Duodenal mucosa (tissue), 2 donors: ENCODE data around the gene USF1.
"Not testable (repeated sequence)": the region's sequence is repeated elsewhere in the genome, so short reads cannot be mapped to it uniquely, and the experiment has no call there.

Experiments
- H3K27ac ChIP-seq: one replicate; pipeline ENCODE4 v1.7.0; 2013; ENCODE audit warnings: low read depth, low read length
- H3K27me3 ChIP-seq, 2 donors: one replicate each; pipeline ENCODE4 v1.7.0; 2013; ENCODE audit warnings: low read length in 2 of 2, control low read depth in 1 of 2; ENCODE audit not compliant: insufficient read depth in 2 of 2, control insufficient read depth in 1 of 2
- H3K36me3 ChIP-seq, 2 donors: one replicate each; pipeline ENCODE4 v1.7.0; 2013; ENCODE audit warnings: low read length in 2 of 2, control low read depth in 1 of 2; ENCODE audit not compliant: insufficient read depth in 2 of 2, control insufficient read depth in 1 of 2
- H3K4me1 ChIP-seq, 2 donors: one replicate each; pipeline ENCODE4 v1.7.0; 2013; ENCODE audit warnings: low read length in 2 of 2, control low read depth in 1 of 2; ENCODE audit not compliant: insufficient read depth in 2 of 2, control insufficient read depth in 1 of 2
- H3K4me3 ChIP-seq, 2 donors: one replicate each; pipeline ENCODE4 v1.7.0; 2013; ENCODE audit warnings: low read length in 2 of 2, low read depth in 1 of 2
- H3K9ac ChIP-seq, 2 donors: one replicate each; pipeline ENCODE4 v1.7.0; 2013; ENCODE audit warnings: low read length in 2 of 2, low read depth in 1 of 2
- H3K9me3 ChIP-seq, 2 donors: one replicate each; pipeline ENCODE4 v1.7.0; 2013; ENCODE audit warnings: low read length in 2 of 2, control low read depth in 1 of 2; ENCODE audit not compliant: control insufficient read depth in 1 of 2

The USF1 gene

DNA sequence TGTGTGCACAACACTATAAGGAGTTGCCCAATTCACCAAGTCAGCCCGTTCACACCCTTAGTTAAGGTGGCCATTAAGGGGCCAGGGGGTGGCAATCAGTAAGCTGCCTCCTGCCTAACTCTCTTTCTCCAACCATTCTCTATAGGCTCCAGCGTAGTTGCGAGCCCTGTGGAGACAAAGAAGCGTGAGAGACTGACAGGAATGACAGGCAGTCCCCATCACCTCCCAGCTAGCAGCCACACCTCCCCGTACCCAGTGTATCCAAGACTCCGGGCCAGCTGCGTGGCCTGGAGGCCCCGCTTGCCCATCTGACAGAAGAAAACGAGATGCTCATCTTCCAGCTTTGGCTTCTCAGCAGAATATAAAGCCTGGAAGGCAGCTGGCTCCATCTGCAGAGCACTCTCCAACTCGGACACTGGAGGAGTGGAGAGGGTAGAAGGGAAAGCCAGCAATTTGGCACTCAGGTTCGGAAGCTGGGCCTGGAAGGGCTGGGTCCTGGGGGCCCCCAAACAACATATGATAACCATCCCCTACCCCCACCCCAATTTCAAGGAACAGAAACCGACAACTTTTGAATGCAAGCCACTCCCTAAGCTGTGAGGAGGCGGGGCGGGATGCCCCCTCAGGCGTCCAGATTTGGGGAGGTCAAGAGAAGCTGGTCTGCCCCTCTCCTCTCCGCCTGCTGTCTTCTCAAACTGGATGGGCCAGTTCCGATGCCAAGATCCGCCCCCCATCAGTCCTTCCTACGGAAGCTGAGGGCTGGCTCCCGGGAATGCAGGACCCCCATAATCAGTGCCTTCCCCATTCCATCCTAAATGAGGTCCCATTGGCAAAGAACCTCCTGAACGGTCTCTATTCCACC, 7.9 kb downstream of the USF1 start:
- H3K4me3 ChIP-seq, result peak overlapping the region; percentile 77 to 91

DNA sequence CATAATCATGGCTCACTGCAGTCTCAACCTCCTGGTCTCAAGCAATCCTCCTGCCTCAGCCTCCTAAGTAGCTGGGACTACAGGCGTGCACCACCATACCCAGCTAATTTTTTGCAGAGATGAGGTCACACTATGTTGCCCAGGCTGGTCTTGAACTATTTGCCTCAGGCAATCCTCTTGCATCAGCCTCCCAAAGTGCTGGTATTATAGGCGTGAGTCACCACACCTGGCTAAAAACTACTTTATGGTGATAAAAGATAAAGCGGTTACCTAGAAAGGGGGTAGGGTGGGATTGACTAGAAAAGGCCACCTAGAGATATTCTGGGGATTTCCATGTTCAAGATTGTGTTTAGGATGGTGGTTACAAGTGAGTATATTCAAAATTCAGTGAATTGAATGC, 12.0 kb downstream of the USF1 start:
- H3K4me1 ChIP-seq, result peaks cover 0 to 19% of the 10 kb centered on the region in 2 donors
- H3K9me3 ChIP-seq, result no peaks in the 10 kb centered on the region
- H3K4me3 ChIP-seq, result no peak overlapping the region
- H3K36me3 ChIP-seq, result no peaks in the 10 kb centered on the region
- no peaks in the 10 kb centered on the region for H3K27me3 ChIP-seq
- no peak overlapping the region for H3K9ac ChIP-seq
- no peak overlapping the region for H3K27ac ChIP-seq

More for the DNA sequence above, 7.9 kb downstream of the USF1 start:
- Histone ChIP-seq H3K27me3 (no peaks in the 10 kb centered on the region), H3K36me3 (peaks cover 30 to 37% of the 10 kb centered on the region in 2 donors), H3K4me1 (peaks cover 11 to 27% of the 10 kb centered on the region in 2 donors), H3K9ac (peak overlapping the region; percentile 68 to 85), H3K27ac (peak overlapping the region; percentile 71), H3K9me3 (no peaks in the 10 kb centered on the region)

DNA sequence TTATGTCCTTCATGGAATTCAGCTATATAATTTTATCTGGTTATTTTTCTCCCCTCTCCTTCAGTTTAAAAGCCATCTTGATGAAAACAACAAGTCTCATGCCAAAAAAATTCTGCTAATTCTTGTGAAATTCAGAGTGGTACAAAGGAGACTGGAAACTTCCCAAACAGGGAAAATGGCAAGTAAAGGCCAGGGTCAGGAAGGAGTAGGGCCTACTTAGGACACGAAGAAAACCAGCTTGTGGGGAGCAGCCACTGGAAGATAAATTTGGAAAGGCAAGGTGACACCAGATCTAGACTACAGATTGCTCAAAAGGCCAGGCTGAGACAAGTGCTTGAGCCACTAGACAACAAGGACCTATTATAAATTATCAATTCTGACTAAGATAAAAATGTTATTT, 13.4 kb downstream of the USF1 start:
- no peak overlapping the region for H3K27ac ChIP-seq
- H3K4me1 ChIP-seq, result peaks cover 0 to 5% of the 10 kb centered on the region in 2 donors
- H3K9me3 ChIP-seq, result no peaks in the 10 kb centered on the region

DNA sequence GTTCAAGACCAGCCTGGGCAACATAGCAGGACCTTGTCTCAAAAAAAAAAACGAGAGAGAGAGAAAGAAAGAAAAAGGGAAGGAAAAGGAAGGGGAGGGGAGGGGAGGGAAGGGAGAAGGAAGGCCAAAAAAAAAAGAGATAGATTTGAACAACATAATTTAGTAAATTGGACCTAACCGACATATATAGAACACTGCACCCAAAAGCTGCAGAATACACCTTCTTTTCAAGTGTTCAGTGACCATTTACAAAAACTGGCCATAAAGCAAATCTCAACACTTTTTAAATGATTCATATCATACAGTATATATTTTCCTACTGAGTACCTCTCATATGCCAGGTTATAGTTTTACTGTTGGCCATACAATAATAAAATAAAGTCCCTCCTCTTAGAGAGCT, 13.9 kb downstream of the USF1 start:
- Histone ChIP-seq H3K27me3 (no peaks in the 10 kb centered on the region), H3K27ac (no peak overlapping the region), H3K9me3 (no peaks in the 10 kb centered on the region), H3K4me3 (no peak overlapping the region), H3K9ac (no peak overlapping the region), H3K4me1 (no peaks in the 10 kb centered on the region), H3K36me3 (no peaks in the 10 kb centered on the region)

More for the DNA sequence above, 13.4 kb downstream of the USF1 start:
- Histone ChIP-seq H3K36me3 (no peaks in the 10 kb centered on the region), H3K27me3 (no peaks in the 10 kb centered on the region), H3K9ac (no peak overlapping the region), H3K4me3 (no peak overlapping the region)

DNA sequence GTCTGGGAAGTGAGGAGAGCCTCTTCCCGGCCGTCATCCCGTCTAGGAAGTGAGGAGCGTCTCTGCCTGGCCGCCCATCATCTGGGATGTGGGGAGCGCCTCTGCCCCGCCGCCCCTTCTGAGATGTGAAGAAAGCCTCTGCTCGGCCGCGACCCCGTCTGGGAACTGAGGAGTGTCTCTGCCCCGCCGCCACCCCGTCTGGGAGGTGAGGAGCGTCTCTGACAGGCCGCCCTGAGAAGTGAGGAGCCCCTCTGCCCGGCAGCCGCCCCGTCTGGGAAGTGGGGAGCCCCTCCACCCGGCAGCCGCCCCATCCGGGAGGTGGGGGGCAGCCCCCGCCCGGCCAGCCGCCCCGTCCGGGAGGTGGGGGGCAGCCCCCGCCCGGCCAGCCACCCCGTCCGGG, 16.3 kb downstream of the USF1 start:
- not testable (repeated sequence) for H3K9ac ChIP-seq, H3K4me3 ChIP-seq, H3K27ac ChIP-seq, H3K27me3 ChIP-seq, H3K36me3 ChIP-seq, H3K4me1 ChIP-seq, H3K9me3 ChIP-seq

DNA sequence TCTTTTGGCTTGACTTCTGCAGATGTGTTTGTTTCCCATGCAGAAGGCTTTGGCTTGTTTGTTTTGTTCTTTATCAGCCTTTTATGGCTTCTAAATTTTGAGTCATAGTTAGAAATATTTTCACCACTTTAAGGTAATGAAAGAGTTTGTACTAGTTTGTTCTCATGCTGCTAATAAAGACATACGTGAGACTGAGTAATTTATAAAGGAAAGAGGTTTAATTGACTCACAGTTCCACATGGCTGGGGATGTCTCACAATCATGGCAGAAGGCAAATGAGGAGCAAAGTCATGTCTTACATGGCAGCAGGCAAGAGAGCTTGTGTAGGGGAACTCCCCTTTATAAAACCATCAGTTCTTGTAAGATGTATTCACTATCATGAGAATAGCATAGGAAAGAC, 18.8 kb downstream of the USF1 start:
- H3K27ac ChIP-seq, H3K36me3 ChIP-seq, H3K9ac ChIP-seq, H3K4me3 ChIP-seq, H3K27me3 ChIP-seq, H3K9me3 ChIP-seq, H3K4me1 ChIP-seq: not testable (repeated sequence)

DNA sequence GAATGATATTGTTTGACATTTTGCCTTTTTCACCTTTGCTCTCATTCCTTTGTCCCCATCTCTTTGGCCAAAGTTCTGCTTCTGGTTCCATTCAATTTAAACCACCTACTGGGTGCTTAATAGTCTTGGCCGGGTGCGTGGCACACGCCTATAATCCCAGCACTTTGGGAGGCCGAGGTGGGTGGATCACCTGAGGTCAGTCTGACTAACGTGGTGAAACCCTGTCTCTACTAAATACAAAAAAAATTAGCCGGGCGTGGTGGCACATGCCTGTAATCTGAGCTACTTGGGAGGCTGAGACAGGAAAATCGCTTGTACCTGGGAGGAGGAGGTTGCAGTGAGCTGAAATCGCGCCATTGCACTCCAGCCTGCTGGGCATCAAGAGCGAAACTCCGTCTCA, 23.3 kb downstream of the USF1 start:
- H3K27ac ChIP-seq, H3K36me3 ChIP-seq, H3K9me3 ChIP-seq, H3K27me3 ChIP-seq, H3K4me3 ChIP-seq: not testable (repeated sequence)
- Histone ChIP-seq H3K4me1 (peaks cover 27 to 36% of the 10 kb centered on the region in 2 donors), H3K9ac (peak overlapping the region in 1 of 2 donors; percentile 40)

DNA sequence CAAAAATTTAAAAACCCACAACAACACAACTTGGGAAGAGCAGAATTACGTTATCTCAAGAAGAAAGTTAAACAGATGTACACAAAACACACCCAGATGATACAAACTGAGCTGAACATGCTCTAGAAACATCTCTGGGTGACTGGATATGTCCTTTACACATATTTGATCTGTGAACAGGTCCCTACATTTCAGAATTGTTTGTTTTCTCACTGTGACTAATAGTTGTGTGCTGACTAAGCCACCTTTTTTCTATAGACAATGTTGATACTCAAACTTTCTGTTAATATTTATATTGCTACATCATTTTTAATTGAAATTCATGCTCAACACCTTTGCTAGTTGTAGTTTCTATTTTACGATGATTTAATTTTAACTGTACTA, 23.8 kb downstream of the USF1 start:
- Histone ChIP-seq H3K27ac (no peak overlapping the region), H3K9ac (peak overlapping the region; percentile 40 to 71), H3K36me3 (no peaks in the 10 kb centered on the region)

DNA sequence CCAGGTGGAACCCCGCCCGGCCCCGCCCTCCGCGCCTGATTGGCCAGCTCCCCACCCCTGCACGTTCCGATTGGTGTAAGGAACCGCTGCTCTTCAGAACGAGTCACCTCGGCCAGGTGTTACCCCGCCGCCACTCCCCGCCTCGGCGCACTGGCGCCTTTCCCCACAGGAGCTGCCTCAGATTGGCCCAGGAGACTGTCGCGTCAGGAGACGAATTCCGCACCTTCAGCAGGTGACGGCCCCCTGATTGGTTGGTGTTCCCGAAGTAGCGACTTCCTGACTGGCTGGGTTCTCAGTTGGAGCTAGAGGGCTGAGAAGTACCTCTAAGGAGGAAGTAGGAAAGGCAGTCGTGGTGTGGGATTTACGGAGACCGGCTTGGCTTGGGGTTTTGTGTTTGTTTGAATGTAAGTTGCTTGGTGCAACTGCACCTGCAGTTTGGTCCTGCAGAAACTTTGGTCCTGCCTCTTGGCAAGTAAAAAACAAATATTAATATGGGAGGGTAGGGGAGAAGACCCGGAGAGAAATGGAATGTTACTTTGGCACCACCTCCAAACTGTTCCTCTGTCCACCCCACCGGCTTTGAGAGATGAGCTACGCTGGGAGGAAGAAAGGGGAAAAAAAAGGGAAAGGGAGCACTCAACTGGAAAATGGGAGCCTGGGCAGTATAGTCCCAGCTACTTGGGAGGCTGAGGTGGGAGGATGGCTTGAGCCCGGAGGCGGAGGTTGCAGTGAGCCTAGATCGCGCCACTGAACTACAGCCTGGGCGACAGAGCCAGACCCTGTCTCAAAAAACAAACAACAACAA, 24.4 kb downstream of the USF1 start:
- Histone ChIP-seq H3K27ac (peak overlapping the region; percentile 90), H3K9me3 (no peaks in the 10 kb centered on the region), H3K4me1 (peaks cover 27 to 36% of the 10 kb centered on the region in 2 donors), H3K27me3 (no peaks in the 10 kb centered on the region), H3K9ac (peak overlapping the region; percentile 71 to 95), H3K36me3 (no peaks in the 10 kb centered on the region), H3K4me3 (peak overlapping the region; percentile 95 to 98)

More for the DNA sequence above, 23.8 kb downstream of the USF1 start:
- H3K9me3 ChIP-seq, result no peaks in the 10 kb centered on the region
- peaks cover 27 to 36% of the 10 kb centered on the region in 2 donors for H3K4me1 ChIP-seq
- peak overlapping the region; percentile 95 to 98 for H3K4me3 ChIP-seq
- no peaks in the 10 kb centered on the region for H3K27me3 ChIP-seq

DNA sequence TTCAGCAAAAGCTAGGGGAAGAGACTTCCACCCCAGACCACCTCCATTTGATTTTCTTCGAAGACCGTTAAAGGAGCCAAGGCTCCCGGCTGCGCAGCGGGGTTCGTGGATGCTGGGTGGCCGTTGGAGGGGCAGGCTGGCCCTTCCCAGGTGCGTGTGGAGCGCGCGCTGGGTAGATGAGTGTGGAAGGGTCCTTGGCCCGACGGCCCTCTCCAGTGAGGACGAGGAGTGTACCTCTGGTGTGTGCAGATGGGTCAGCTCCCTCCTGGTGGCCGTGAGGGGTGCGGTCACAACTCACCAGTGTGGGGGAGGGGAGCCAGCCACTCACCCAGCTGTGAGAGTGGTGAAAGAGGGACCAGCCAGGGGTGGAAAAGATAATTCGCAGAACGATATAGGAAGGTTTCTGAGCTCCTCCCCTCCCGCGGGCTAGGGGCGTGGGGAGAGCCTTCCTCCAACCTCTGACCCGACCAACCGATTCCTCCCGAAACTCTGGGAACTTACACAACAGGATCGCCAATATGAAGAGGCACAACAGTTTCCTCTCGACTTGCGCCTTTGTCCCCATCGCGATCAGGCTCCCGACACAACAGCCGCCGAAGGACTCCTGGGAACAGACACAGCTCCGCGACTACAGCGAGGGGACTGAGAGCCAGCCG, 25.1 kb downstream of the USF1 start, which contains the start of gene F11R:
TSS of gene F11R (minus strand) at position 644 of the 656 bp plus-strand sequence. CDS start at position 565, 79 bp downstream.
- Histone ChIP-seq H3K4me3 (peak within 1 kb of the TSS; percentile 95 to 98), H3K4me1 (peaks cover 27 to 36% of the 10 kb centered on the region in 2 donors), H3K27me3 (no peaks in the 10 kb centered on the region), H3K27ac (peak within 1 kb of the TSS; percentile 90), H3K9ac (peak within 1 kb of the TSS; percentile 95), H3K9me3 (no peaks in the 10 kb centered on the region), H3K36me3 (no peaks in the 10 kb centered on the region)
